Measurements from ENCODE around the gene ZBTB32. TPM values are rescaled to one million over a fixed set of nuclear protein-coding genes. Genes with fewer than 3 reads are reported as not detected.
"Not testable (repeated sequence)": the region's sequence is repeated elsewhere in the genome, so short reads cannot be mapped to it uniquely, and the experiment has no call there.

Gene ZBTB32
- total RNA-seq, 1 experiment from 2014 or later, result not detected

DNA sequence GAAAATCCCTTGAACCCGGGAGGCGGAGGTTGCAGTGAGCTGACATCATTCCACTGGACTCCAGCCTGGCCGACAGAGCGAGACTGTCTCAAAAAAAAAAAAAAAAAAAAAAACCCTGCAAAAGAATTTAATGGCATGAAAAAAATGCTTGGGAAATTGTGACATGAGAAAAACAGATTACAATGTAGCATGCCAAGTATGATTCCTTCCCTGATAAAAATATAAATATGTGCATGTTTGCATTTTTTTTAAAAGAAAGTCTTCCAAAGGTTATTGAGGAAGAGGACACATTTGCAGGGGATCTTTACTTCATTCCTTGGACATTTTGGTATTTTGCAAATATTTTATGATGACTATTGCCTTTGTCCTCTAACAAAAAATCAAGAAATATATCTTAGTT lies 14.5 kb upstream of the ZBTB32 start:
- no peaks in the 10 kb centered on the region for H3F3A ChIP-seq (ENCODE audit: insufficient read depth, low read depth)
- H3K4me3 ChIP-seq, result no peak overlapping the region
- no peaks in the 10 kb centered on the region for H3K79me2 ChIP-seq (ENCODE audit: low read depth)
- intact Hi-C loops (cut with micrococcal nuclease; ENCODE audit: unreplicated experiment), result loop anchor here (5.0 kb wide), 1 partner anchor 178 kb away; the partner anchor contains the start of gene DMKN
- peaks cover 13% of the 10 kb centered on the region for H3K4me1 ChIP-seq (replicated peaks; ENCODE audit: insufficient read depth)
- no peaks in the 10 kb centered on the region for H4K20me1 ChIP-seq (ENCODE audit: insufficient read depth)
- no TSS peak for BruUV-seq (replicated peaks)
- no peaks in the 10 kb centered on the region for H3K9me2 ChIP-seq (ENCODE audit: insufficient read depth)
- ChIA-PET POLR2A (ENCODE audit: unreplicated experiment) (interaction anchor here (0.6 kb wide), 1 partner anchor 645 kb away, joined by 3 read pairs; no protein-coding TSS in a partner anchor), CTCF (no interaction called here)
- H3K4me2 ChIP-seq, result no peak overlapping the region
- no peak overlapping the region for H2AFZ ChIP-seq
- TF ChIP-seq, protein P1, sequence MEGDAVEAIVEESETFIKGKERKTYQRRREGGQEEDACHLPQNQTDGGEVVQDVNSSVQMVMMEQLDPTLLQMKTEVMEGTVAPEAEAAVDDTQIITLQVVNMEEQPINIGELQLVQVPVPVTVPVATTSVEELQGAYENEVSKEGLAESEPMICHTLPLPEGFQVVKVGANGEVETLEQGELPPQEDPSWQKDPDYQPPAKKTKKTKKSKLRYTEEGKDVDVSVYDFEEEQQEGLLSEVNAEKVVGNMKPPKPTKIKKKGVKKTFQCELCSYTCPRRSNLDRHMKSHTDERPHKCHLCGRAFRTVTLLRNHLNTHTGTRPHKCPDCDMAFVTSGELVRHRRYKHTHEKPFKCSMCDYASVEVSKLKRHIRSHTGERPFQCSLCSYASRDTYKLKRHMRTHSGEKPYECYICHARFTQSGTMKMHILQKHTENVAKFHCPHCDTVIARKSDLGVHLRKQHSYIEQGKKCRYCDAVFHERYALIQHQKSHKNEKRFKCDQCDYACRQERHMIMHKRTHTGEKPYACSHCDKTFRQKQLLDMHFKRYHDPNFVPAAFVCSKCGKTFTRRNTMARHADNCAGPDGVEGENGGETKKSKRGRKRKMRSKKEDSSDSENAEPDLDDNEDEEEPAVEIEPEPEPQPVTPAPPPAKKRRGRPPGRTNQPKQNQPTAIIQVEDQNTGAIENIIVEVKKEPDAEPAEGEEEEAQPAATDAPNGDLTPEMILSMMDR (conservative IDR thresholded peaks at IDR 0.05), result no peak
- TF ChIP-seq EZH2 (IDR thresholded peaks at IDR 0.05; ENCODE audit: low read depth), result no peak
- no peaks in the 10 kb centered on the region for H3K27me3 ChIP-seq (ENCODE audit: insufficient read depth, low read depth)
- H3K36me3 ChIP-seq (ENCODE audit: low read depth), result no peaks in the 10 kb centered on the region
- no peak overlapping the region for H3K27ac ChIP-seq
- no peak for DNase-seq
- no peaks in the 10 kb centered on the region for H3K9me3 ChIP-seq (ENCODE audit: insufficient read depth, low read depth)

GRCh38 chr19:35691106-35691505 lies 13.3 kb upstream of the ZBTB32 start:
- POLR2A ChIA-PET (ENCODE audit: unreplicated experiment); H3K36me3 ChIP-seq (ENCODE audit: low read depth); H3K4me2 ChIP-seq; H3K27ac ChIP-seq; BruUV-seq (replicated peaks); H4K20me1 ChIP-seq (ENCODE audit: insufficient read depth); H3K9me3 ChIP-seq (ENCODE audit: insufficient read depth, low read depth); H3F3A ChIP-seq (ENCODE audit: insufficient read depth, low read depth); H3K79me2 ChIP-seq (ENCODE audit: low read depth); H3K27me3 ChIP-seq (ENCODE audit: insufficient read depth, low read depth); H3K4me3 ChIP-seq; DNase-seq; H3K9me2 ChIP-seq (ENCODE audit: insufficient read depth); H2AFZ ChIP-seq: not testable (repeated sequence)
- CTCF ChIA-PET, result interaction anchor here (0.6 kb wide), 1 partner anchor 35 kb away, joined by 9 read pairs; no protein-coding TSS in a partner anchor
- intact Hi-C loops (cut with micrococcal nuclease; ENCODE audit: unreplicated experiment), result loop anchor here (5.0 kb wide), 1 partner anchor 179 kb away; the partner anchor contains the start of gene DMKN
- peaks cover 13% of the 10 kb centered on the region for H3K4me1 ChIP-seq (replicated peaks; ENCODE audit: insufficient read depth)

DNA sequence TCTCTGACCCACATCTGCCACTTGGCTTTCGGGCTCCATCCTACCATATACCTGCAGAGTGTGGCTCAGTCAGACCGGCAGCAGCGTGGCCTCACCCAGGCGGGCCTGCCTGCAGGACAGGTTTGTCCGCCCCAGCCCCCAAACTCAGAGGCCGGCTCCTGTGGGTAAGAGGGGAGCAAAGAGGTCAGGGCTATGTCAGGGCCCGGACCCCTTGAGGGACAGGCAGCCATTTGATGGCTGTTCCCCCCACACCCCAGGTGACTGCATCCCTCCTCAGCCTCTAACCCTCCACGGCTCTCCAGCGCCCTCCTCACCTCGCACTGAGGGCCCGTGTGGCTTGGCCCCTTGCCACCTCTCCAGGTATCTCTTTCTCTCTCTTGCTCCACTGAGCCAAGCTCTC lies 12.3 kb upstream of the ZBTB32 start:
- no peaks in the 10 kb centered on the region for H3K9me3 ChIP-seq (ENCODE audit: insufficient read depth, low read depth)
- H3K27me3 ChIP-seq (ENCODE audit: insufficient read depth, low read depth), result no peaks in the 10 kb centered on the region
- no TSS peak for BruUV-seq (replicated peaks)
- ChIA-PET CTCF (interaction anchor here (0.6 to 0.9 kb wide), 3 partner anchors 18 to 66 kb away, joined by 3 to 7 read pairs (median 4); no protein-coding TSS in a partner anchor), POLR2A (ENCODE audit: unreplicated experiment) (interaction anchor here (0.6 kb wide), 1 partner anchor 11 kb away, joined by 10 read pairs; no protein-coding TSS in a partner anchor)
- H3K4me2 ChIP-seq, result peak overlapping the region; percentile 73
- H2AFZ ChIP-seq, result peak overlapping the region; percentile 59; the same call in 1 of the 2 replicates
- no peaks in the 10 kb centered on the region for H3K36me3 ChIP-seq (ENCODE audit: low read depth)
- no peaks in the 10 kb centered on the region for H3K79me2 ChIP-seq (ENCODE audit: low read depth)
- DNase-seq, result peak; percentile 55 to 72
- no peaks in the 10 kb centered on the region for H3K9me2 ChIP-seq (ENCODE audit: insufficient read depth)
- H3F3A ChIP-seq (ENCODE audit: insufficient read depth, low read depth), result no peaks in the 10 kb centered on the region
- TF ChIP-seq, protein P1 (conservative IDR thresholded peaks at IDR 0.05), result no peak; the same call in 1 of the 2 replicates
- TF ChIP-seq EZH2 (IDR thresholded peaks at IDR 0.05; ENCODE audit: low read depth), result no peak
- H3K4me1 ChIP-seq (replicated peaks; ENCODE audit: insufficient read depth), result peaks cover 13% of the 10 kb centered on the region
- intact Hi-C loops (cut with micrococcal nuclease; ENCODE audit: unreplicated experiment), result loop anchor here (2.0 to 5.0 kb wide), 2 partner anchors 43 to 180 kb away; partner anchors contain the start of genes COX6B1 and DMKN
- peak overlapping the region; percentile 8; the same call in 1 of the 2 replicates for H3K4me3 ChIP-seq
- no peaks in the 10 kb centered on the region for H4K20me1 ChIP-seq (ENCODE audit: insufficient read depth)
- no peak overlapping the region for H3K27ac ChIP-seq
